Peyer's patch (tissue), 4 donors: ENCODE results near the gene NCOA3.

ENCODE experiments used
- POLR2A ChIP-seq, 2 donors: fragments of 450-650 bp; IDR thresholded peaks; one replicate each; pipeline ENCODE4 v1.5.1; 2017; ENCODE audit warnings: antibody characterized with exemption in 2 of 2, mild to moderate bottlenecking in 2 of 2, moderate library complexity in 2 of 2
- TF ChIP-seq, protein P1 (sequence below), 6 experiments: fragments of 450-650 bp in 4 of 6; fragments of 200-600 bp in 2 of 6; sonication (generic) in 1 of 6; IDR thresholded peaks; one replicate each; pipeline ENCODE4 v1.5.1; 2017 to 2019; ENCODE audit warnings: antibody characterized with exemption in 6 of 6, mild to moderate bottlenecking in 3 of 6, moderate library complexity in 1 of 6

GRCh38 chr20:47501116-47501481 lies 588 bp upstream of the NCOA3 start:
- no peak for TF ChIP-seq POLR2A (IDR thresholded peaks at IDR 0.05)
- TF ChIP-seq, protein P1, sequence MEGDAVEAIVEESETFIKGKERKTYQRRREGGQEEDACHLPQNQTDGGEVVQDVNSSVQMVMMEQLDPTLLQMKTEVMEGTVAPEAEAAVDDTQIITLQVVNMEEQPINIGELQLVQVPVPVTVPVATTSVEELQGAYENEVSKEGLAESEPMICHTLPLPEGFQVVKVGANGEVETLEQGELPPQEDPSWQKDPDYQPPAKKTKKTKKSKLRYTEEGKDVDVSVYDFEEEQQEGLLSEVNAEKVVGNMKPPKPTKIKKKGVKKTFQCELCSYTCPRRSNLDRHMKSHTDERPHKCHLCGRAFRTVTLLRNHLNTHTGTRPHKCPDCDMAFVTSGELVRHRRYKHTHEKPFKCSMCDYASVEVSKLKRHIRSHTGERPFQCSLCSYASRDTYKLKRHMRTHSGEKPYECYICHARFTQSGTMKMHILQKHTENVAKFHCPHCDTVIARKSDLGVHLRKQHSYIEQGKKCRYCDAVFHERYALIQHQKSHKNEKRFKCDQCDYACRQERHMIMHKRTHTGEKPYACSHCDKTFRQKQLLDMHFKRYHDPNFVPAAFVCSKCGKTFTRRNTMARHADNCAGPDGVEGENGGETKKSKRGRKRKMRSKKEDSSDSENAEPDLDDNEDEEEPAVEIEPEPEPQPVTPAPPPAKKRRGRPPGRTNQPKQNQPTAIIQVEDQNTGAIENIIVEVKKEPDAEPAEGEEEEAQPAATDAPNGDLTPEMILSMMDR (IDR thresholded peaks at IDR 0.05), result no peak
